Rectal smooth muscle tissue (tissue), 1 donor: ENCODE measurements around the gene TMEM214.

ENCODE experiments used
- H3K27ac ChIP-seq: one replicate; pipeline ENCODE4 v1.7.0; 2013; ENCODE audit warnings: low read depth, low read length, inconsistent platforms
- H3K27me3 ChIP-seq: one replicate; pipeline ENCODE4 v1.7.0; 2013; ENCODE audit warnings: low read length; ENCODE audit not compliant: control insufficient read depth, insufficient read depth
- H3K36me3 ChIP-seq: one replicate; pipeline ENCODE4 v1.7.0; 2013; ENCODE audit warnings: low read length; ENCODE audit not compliant: control insufficient read depth, insufficient read depth
- H3K4me1 ChIP-seq: one replicate; pipeline ENCODE4 v1.7.0; 2013; ENCODE audit warnings: low read length; ENCODE audit not compliant: control insufficient read depth, insufficient read depth
- H3K4me3 ChIP-seq: one replicate; pipeline ENCODE4 v1.7.0; 2013; ENCODE audit warnings: low read length
- H3K9ac ChIP-seq: one replicate; pipeline ENCODE4 v1.7.0; 2013; ENCODE audit warnings: low read length

TMEM214 gene

DNA sequence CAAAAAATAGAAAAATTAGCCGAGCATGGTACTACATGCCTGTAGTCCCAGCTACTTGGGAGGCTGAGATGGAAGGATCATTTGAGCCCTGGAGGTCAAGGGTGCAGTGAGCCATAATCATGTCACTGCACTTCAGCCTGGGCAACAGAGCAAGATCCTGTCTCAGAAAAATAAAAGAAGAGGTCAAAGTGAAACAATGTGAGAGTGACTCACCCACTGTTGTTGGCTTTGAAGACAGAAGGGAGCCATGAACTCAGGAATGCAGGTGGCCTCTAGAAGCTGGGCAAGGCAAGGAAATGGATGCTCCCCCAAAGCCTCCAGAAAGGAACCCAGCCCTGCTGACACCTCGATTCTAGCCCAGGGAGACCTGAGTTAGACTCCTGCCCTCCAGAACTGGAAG is 3.7 kb upstream of the TMEM214 start:
- Histone ChIP-seq H3K27me3 (no peaks in the 10 kb centered on the region), H3K36me3 (no peaks in the 10 kb centered on the region), H3K4me3 (no peak overlapping the region), H3K4me1 (peaks cover 4% of the 10 kb centered on the region), H3K9ac (no peak overlapping the region), H3K27ac (no peak overlapping the region)

DNA sequence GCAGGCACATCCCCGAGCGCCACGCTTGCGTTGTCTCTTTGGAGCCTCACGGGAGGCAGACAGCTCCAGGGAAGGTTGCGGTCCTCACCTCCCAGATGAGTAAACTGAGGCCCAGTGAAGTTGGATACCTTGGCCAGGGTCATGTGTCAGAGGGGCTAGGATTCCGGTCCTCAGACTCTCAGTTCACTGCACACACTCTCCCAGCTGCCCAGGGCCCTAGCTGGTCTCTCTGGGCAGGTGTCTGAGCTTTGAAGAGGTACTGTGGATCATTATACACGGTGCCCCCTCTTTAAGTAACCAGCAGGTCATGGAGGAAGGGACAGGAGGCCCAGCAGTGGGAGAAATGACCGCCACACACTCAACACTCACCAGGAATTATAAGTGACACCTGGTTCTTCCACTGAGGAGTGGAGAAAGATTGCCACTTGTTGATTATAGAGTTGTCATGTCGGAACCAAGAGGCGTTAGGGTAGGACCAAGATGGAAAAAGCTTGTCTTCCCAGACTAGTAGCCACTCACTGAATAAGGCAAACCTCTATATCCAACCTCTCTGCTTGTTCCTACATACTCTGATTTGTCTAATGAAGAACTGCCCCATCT is 588 bp downstream of the TMEM214 start:
- peak overlapping the region; percentile 52 for H3K9ac ChIP-seq
- H3K4me3 ChIP-seq: peak overlapping the region; percentile 89
- H3K27ac ChIP-seq: peak overlapping the region; percentile 53
- H3K36me3 ChIP-seq: peaks cover 30% of the 10 kb centered on the region
- H3K27me3 ChIP-seq: no peaks in the 10 kb centered on the region
- peaks cover 7% of the 10 kb centered on the region for H3K4me1 ChIP-seq

DNA sequence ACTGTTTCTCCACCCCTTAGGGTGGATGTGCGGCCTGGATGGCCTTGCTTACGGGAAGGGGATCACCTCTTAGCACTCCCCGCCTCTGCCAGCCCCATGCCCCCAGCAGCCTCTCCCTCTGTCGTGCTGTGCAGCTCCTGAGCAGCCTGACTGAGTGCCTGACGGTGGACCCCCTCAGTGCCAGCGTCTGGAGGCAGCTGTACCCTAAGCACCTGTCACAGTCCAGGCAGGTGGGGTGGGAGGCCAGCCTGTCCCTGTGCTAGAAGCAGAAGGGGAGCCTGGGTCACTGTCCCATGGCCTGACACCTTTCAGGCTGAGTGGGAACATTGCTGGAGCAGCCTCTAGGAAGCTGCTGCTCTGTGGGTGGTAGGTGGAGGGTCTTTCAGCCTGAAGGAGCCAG is 5.2 kb downstream of the TMEM214 start:
- Histone ChIP-seq H3K36me3 (peaks cover 61% of the 10 kb centered on the region), H3K27me3 (no peaks in the 10 kb centered on the region), H3K27ac (no peak overlapping the region), H3K9ac (no peak overlapping the region), H3K4me3 (no peak overlapping the region), H3K4me1 (peaks cover 10% of the 10 kb centered on the region)

DNA sequence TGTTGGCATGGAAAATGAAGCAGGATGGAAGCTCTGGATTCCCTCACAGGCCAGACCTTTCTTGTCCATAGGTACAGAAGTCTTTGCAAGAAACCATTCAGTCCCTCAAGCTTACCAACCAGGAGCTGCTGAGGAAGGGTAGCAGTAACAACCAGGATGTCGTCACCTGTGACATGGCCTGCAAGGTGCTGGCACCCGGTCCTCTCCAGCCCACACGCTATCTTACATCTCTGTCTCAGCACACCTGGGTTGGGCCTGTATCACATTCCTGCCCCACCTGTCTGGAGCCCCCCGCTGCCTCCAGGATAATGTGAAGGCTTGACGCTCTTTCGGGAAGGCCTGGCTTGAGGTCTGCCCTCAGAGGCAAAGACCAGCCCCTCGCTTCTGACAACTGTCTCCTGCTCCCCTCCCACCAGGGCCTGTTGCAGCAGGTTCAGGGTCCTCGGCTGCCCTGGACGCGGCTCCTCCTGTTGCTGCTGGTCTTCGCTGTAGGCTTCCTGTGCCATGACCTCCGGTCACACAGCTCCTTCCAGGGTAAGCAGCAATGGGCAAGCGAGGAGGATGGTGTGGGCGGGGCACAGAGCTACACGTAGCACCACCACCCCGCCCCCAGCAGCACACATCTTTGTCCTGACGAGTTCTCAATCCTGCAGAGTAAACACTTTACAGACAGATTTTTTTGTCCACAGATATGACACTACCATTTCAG is 6.0 kb downstream of the TMEM214 start:
- Histone ChIP-seq H3K4me3 (no peak overlapping the region), H3K4me1 (peaks cover 8% of the 10 kb centered on the region), H3K9ac (no peak overlapping the region), H3K27me3 (no peaks in the 10 kb centered on the region), H3K36me3 (peaks cover 61% of the 10 kb centered on the region), H3K27ac (no peak overlapping the region)

DNA sequence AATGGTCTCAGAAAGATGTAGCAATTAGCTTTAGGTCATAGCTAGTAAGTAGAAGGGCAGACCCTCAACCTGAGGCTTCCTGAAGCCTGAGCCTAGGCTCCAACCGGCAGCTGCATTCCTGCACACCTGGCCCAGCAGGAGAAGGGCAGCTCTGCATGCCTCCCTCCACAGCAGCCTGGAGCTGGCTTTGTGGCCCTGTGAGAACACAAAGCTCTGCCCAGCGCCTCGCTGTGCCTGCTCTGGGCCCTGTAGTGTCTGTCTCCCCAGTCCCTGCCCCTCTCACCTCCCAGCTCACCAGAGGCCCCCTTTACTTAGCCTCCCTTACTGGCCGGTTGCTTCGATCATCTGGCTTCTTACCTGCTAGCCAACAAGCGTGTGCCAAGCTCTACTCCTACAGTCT is 6.7 kb downstream of the TMEM214 start:
- H3K27me3 ChIP-seq: no peaks in the 10 kb centered on the region
- no peak overlapping the region for H3K27ac ChIP-seq
- H3K4me3 ChIP-seq: no peak overlapping the region
- H3K9ac ChIP-seq: no peak overlapping the region
- peaks cover 61% of the 10 kb centered on the region for H3K36me3 ChIP-seq
- H3K4me1 ChIP-seq: peaks cover 3% of the 10 kb centered on the region

DNA sequence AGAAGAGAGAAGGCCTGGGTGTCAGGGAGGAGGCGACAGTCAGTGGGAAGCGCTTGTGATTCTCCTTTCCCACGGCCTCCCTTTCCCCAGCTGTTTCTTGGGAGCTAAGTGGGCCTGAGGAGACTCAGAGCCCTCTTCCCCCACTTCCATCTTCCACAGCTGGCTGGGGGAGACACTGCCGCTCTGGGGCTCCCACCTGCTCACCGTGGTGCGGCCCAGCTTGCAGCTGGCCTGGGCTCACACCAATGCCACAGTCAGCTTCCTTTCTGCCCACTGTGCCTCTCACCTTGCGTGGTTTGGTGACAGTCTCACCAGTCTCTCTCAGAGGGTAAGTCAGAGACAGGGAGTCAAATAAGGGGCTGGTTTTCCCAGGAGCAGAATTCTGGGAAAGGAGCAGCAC is 7.1 kb downstream of the TMEM214 start:
- H3K27me3 ChIP-seq: no peaks in the 10 kb centered on the region
- no peak overlapping the region for H3K4me3 ChIP-seq
- H3K36me3 ChIP-seq: peaks cover 61% of the 10 kb centered on the region
- peaks cover 3% of the 10 kb centered on the region for H3K4me1 ChIP-seq
- no peak overlapping the region for H3K9ac ChIP-seq
- no peak overlapping the region for H3K27ac ChIP-seq

DNA sequence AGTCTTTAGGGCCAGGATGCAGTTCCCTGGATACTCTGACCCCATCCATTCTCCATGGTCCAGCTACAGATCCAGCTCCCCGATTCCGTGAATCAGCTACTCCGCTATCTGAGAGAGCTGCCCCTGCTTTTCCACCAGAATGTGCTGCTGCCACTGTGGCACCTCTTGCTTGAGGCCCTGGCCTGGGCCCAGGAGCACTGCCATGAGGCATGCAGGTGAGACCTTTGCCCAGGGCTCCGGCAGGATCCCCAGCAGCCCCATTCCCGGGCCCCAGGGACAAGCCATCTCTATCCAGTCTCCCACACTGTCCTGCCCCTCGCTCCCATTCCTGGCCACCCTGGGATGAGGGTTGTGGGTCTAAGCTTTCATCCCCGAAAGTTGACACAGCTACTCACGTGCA is 7.5 kb downstream of the TMEM214 start:
- H3K4me1 ChIP-seq: peaks cover 3% of the 10 kb centered on the region
- no peak overlapping the region for H3K4me3 ChIP-seq
- no peak overlapping the region for H3K9ac ChIP-seq
- peaks cover 58% of the 10 kb centered on the region for H3K36me3 ChIP-seq
- no peak overlapping the region for H3K27ac ChIP-seq
- no peaks in the 10 kb centered on the region for H3K27me3 ChIP-seq

DNA sequence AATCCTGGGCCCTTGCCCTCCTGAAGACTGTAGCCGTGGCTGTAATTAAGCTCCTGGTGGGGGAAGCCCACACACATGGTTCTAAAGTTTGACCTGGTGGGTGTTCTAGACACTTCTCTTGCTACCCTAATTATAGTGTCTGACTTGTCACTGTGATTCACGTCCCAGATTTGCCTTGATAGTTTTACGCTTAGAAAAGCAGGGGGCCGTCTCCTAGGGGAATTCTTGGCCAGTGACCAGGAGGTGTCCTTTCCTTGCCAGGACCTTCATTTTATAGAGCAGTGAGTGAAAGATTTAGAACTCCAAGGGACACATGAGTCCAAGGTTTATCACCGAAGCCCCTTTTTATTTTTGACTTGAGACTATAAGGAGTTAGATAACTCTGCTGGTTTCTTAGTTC is 9.0 kb downstream of the TMEM214 start:
- Histone ChIP-seq H3K4me3 (no peak overlapping the region), H3K4me1 (peaks cover 3% of the 10 kb centered on the region), H3K9ac (no peak overlapping the region), H3K27me3 (no peaks in the 10 kb centered on the region), H3K27ac (no peak overlapping the region), H3K36me3 (peaks cover 47% of the 10 kb centered on the region)

DNA sequence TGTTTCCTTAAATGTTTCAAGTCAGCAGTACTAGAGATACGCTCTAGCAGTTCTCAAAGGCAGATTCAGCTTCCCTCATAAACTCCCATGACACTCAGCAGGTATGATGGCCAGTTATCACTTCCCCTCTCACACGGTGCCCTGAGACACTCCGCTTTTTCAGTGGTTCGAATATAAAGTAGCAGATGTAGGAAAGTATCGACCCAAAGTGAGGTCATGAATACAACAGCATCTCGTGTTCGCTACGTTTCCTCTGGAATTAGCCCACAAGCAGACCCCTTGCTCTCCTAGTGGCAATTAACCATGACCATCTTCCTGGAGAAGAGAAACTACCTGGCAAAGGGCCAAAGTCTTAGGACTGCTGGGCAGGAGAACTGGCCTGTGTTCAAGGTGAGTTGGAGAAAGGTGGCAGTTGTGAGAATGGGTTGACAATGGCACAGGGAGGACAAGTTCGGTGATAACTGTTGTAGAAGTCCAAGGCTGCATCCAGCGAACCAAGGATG is 9.4 kb downstream of the TMEM214 start:
- peaks cover 43% of the 10 kb centered on the region for H3K36me3 ChIP-seq
- no peaks in the 10 kb centered on the region for H3K27me3 ChIP-seq
- no peak overlapping the region for H3K27ac ChIP-seq
- peaks cover 3% of the 10 kb centered on the region for H3K4me1 ChIP-seq
- no peak overlapping the region for H3K4me3 ChIP-seq
- H3K9ac ChIP-seq: no peak overlapping the region

DNA sequence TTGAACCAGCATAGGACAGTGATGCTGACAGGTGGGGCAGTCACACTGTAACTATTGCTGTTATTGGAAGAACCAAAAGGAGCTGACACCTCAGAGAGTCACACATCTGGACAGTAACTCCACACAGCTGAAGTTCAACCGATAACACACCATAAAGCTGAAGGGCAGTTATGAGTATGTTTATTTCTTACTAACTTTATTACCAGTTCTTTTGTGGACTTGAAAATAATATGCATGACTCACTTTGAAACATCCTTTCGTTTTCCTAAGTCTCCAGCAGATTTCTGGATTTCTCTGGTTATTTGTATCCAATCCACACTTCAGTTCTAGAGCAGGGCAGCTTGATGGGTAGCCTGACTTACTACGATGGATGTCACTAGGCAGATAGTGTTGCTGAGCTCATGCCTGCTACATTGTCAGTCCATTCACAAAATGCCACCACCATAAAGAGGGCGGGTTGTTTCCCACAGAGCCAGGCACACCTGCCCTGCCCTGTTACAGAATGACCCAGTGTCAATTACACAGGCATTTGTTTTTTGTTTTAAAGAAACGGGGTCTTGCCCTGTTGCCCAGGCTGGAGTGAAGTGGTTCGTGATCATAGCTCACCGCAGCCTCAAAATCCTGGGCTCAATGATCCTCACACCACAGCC is 10.3 kb downstream of the TMEM214 start:
- no peaks in the 10 kb centered on the region for H3K27me3 ChIP-seq
- peaks cover 34% of the 10 kb centered on the region for H3K36me3 ChIP-seq
- H3K4me1 ChIP-seq: peaks cover 3% of the 10 kb centered on the region
- H3K4me3 ChIP-seq: no peak overlapping the region
- H3K9ac ChIP-seq: no peak overlapping the region
- no peak overlapping the region for H3K27ac ChIP-seq

DNA sequence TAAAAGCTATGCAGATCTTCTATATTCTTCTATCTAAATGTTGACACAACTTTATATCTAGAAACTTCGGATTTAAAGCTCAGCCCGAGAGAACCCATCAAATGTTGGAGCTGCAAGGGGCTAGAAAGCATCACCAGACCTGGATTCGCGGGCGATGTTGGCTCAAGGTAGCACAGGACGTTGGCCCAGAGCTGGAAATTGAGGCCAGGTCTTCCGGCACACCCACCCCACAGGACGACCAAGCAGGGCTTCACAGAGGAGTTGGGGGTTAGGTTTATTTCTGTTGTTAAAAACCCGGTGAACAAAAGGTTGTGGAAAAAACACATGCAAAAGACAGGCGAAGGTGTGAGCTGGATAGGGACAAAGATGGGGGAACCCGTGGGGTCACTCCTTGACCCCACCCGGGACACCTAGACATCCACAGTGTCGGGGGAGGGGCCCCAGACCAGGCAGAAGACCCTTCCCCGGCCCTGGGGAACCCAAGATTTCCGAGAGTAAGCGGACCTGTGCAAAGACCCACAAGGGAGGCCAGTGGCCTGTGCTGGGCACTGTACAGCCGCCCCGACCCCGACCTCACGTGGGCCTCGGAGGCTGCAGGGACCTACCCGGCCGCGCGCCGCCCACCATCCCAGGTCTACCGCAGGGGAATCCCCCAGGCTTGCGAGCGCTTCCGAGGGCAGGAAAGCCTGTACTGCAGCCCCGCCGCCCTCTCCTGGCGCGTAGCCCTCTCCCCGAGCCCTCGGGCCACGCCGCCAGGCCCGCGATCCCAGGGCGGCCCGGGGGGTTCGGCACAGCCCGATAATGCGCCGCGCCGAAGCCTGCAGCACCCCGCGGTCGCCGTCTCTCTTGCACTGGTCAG is 16.9 kb downstream of the TMEM214 start:
- Histone ChIP-seq H3K4me3 (peak overlapping the region; percentile 74), H3K36me3 (no peaks in the 10 kb centered on the region), H3K27ac (peak overlapping the region; percentile 87), H3K4me1 (peaks cover 11% of the 10 kb centered on the region), H3K9ac (peak overlapping the region; percentile 42), H3K27me3 (no peaks in the 10 kb centered on the region)
